Neural progenitor cell (in vitro differentiated cells): Measurements from ENCODE around the gene MGST2. TPM values are rescaled to one million over a fixed set of nuclear protein-coding genes. Genes with fewer than 3 reads are reported as not detected.

Experiments
- DNase-seq: peaks from one replicate; pipeline ENCODE4 v3.0.0-alpha.2; 2016; ENCODE audit warnings: low spot score
- H2AFZ ChIP-seq: fragments of 200-600 bp; sonication (generic); replicated peaks from 2 replicates; pipeline ENCODE4 v1.6.1; 2016; ENCODE audit warnings: antibody characterized with exemption
- H3F3A ChIP-seq: fragments of 200-600 bp; sonication (generic); 2 replicates; pipeline ENCODE4 v1.6.1; 2016; ENCODE audit warnings: antibody characterized with exemption, low read depth
- H3K27ac ChIP-seq: fragments of 200-600 bp; sonication (generic); 2 replicates; pipeline ENCODE4 v1.5.1; 2016; ENCODE audit warnings: mild to moderate bottlenecking
- H3K27me3 ChIP-seq: fragments of 200-600 bp; sonication (generic); 2 replicates; pipeline ENCODE4 v1.6.1; 2016; ENCODE audit warnings: mild to moderate bottlenecking, moderate library complexity
- H3K36me3 ChIP-seq: fragments of 200-600 bp; sonication (generic); 2 replicates; pipeline ENCODE4 v1.5.1; 2016
- H3K4me1 ChIP-seq: fragments of 200-600 bp; sonication (generic); 2 replicates; pipeline ENCODE4 v1.6.1; 2016; ENCODE audit warnings: mixed run types
- H3K4me2 ChIP-seq: fragments of 200-600 bp; sonication (generic); 2 replicates; pipeline ENCODE4 v1.6.1; 2016
- H3K4me3 ChIP-seq: fragments of 200-600 bp; sonication (generic); 2 replicates; pipeline ENCODE4 v1.5.1; 2016
- H3K79me2 ChIP-seq: fragments of 200-600 bp; sonication (generic); 2 replicates; pipeline ENCODE4 v1.6.1; 2016; ENCODE audit warnings: low read depth
- H3K9ac ChIP-seq: fragments of 200-600 bp; sonication (generic); 2 replicates; pipeline ENCODE4 v1.6.1; 2016
- H3K9me3 ChIP-seq: fragments of 200-600 bp; sonication (generic); 2 replicates; pipeline ENCODE4 v1.5.1; 2016; ENCODE audit warnings: low read depth
- H4K20me1 ChIP-seq: fragments of 200-600 bp; sonication (generic); 2 replicates; pipeline ENCODE4 v1.6.1; 2016; ENCODE audit warnings: low read depth
- H3K27ac Mint-ChIP-seq: 3 replicates; pipeline ENCODE4 v1.8.0; 2021; ENCODE audit warnings: mixed read lengths
- H3K27me3 Mint-ChIP-seq: 2 replicates; pipeline ENCODE4 v1.8.0; 2022; ENCODE audit warnings: low read depth, mild to moderate bottlenecking, inconsistent platforms, moderate library complexity, mixed read lengths; ENCODE audit not compliant: insufficient read depth
- H3K36me3 Mint-ChIP-seq: 3 replicates; pipeline ENCODE4 v1.8.0; 2021; ENCODE audit warnings: mixed read lengths
- H3K4me1 Mint-ChIP-seq: 3 replicates; pipeline ENCODE4 v1.8.0; 2021; ENCODE audit warnings: mixed read lengths
- H3K4me3 Mint-ChIP-seq: 3 replicates; pipeline ENCODE4 v1.8.0; 2021; ENCODE audit warnings: mild to moderate bottlenecking, moderate library complexity, mixed read lengths
- H3K9me3 Mint-ChIP-seq: 3 replicates; pipeline ENCODE4 v1.8.0; 2020; ENCODE audit warnings: mixed read lengths
- EZH2 ChIP-seq: fragments of 200-600 bp; sonication (generic); IDR thresholded peaks from 2 replicates; pipeline ENCODE4 v1.6.1; 2017; ENCODE audit warnings: antibody characterized with exemption, mild to moderate bottlenecking, moderate library complexity
- EZH2phosphoT487 ChIP-seq: fragments of 200-600 bp; sonication (generic); IDR thresholded peaks from 2 replicates; pipeline ENCODE4 v1.6.1; 2017; ENCODE audit warnings: antibody characterized with exemption
- total RNA-seq: library from RNA; depleted of rRNA; stranded (reverse); fragments of >200 nt; gene quantifications from 2 replicates; pipeline ENCODE4 v1.2.3, GENCODE V29; 2015; ENCODE audit warnings: low replicate concordance
- TF ChIP-seq, protein P1 (sequence below): fragments of 200-600 bp; sonication (generic); IDR thresholded peaks from 2 replicates; pipeline ENCODE4 v1.5.1; 2017; ENCODE audit warnings: antibody characterized with exemption, mild to moderate bottlenecking

MGST2 gene
- total RNA-seq, 1 donor from 2014 or later: 4.4 TPM

GRCh38 chr4:139734875-139735380 lies 69.3 kb downstream of the MGST2 start:
- H3K27me3 Mint-ChIP-seq: peaks cover 3% of the 10 kb centered on the region
- peaks cover 54% of the 10 kb centered on the region for H3K4me1 Mint-ChIP-seq
- H2AFZ ChIP-seq: peak overlapping the region; percentile 52
- no peaks in the 10 kb centered on the region for H3K9me3 ChIP-seq
- H3K36me3 Mint-ChIP-seq: no peaks in the 10 kb centered on the region
- peak overlapping the region; percentile 43 for H3K4me3 ChIP-seq
- no peaks in the 10 kb centered on the region for H3K27me3 ChIP-seq
- peak; percentile 95 for DNase-seq
- H3K27ac ChIP-seq: peak overlapping the region; percentile 78
- H3K9ac ChIP-seq: no peak overlapping the region
- H3K79me2 ChIP-seq: no peaks in the 10 kb centered on the region
- H3K27ac Mint-ChIP-seq: peak overlapping the region; percentile 99
- TF ChIP-seq EZH2phosphoT487 (no peak), EZH2 (no peak)
- TF ChIP-seq, protein P1, sequence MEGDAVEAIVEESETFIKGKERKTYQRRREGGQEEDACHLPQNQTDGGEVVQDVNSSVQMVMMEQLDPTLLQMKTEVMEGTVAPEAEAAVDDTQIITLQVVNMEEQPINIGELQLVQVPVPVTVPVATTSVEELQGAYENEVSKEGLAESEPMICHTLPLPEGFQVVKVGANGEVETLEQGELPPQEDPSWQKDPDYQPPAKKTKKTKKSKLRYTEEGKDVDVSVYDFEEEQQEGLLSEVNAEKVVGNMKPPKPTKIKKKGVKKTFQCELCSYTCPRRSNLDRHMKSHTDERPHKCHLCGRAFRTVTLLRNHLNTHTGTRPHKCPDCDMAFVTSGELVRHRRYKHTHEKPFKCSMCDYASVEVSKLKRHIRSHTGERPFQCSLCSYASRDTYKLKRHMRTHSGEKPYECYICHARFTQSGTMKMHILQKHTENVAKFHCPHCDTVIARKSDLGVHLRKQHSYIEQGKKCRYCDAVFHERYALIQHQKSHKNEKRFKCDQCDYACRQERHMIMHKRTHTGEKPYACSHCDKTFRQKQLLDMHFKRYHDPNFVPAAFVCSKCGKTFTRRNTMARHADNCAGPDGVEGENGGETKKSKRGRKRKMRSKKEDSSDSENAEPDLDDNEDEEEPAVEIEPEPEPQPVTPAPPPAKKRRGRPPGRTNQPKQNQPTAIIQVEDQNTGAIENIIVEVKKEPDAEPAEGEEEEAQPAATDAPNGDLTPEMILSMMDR: peak; percentile 81
- H3K9me3 Mint-ChIP-seq: peaks cover 2% of the 10 kb centered on the region
- peaks cover 44% of the 10 kb centered on the region for H3F3A ChIP-seq
- H3K4me2 ChIP-seq: peak overlapping the region; percentile 73
- H3K36me3 ChIP-seq: no peaks in the 10 kb centered on the region
- H3K4me1 ChIP-seq: peaks cover 53% of the 10 kb centered on the region
- H4K20me1 ChIP-seq: no peaks in the 10 kb centered on the region
- peak overlapping the region; percentile 65 for H3K4me3 Mint-ChIP-seq

DNA sequence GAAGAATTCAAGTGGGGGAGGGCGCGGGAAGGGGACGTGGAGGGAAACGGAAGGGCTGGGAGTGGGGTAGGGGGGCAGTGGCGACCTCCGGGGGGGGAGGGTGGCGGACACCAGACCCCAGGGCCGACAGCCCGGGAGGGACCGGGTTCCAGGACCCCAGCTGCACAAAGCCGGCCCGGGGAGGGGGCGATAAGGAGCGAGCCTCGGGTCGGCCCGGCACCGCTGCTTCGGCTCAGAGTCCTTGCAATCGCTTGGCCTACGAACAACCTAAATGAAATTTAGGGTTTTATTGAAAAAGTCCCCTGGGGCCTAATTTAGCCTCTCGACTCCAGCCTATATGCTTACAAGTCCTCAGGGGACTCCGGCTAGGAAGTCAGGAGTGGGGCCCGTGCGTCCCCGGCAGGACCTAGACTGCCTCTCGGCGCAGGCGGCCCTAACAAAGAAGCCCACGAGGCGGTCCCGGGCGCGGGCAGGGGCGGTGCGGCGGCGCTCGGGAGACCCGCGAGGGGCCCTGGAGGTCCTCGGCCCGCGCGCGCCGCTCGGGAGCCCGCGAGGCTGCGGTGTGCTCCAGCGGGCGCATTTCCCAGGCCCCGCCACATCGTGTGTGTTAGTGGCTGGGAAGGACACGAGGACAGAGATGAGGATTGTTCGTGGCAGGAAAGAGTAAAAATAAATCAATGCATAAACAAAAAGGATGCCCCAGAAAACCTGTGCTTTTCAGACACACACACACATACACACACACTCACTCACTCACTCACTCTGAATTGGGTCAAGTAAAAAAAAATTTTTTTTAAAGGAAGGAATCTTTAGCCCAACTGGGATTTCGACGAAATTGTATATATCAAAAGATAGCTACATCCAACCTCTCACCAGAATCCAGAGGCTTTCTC lies 70.0 kb downstream of the MGST2 start:
- Histone ChIP-seq H3K9ac (no peak overlapping the region), H3K27me3 (no peaks in the 10 kb centered on the region), H3K27ac (peak overlapping the region; percentile 78), H3K36me3 (no peaks in the 10 kb centered on the region), H4K20me1 (no peaks in the 10 kb centered on the region), H2AFZ (peak overlapping the region; percentile 52), H3K4me2 (peak overlapping the region; percentile 73), H3F3A (peaks cover 44% of the 10 kb centered on the region), H3K9me3 (no peaks in the 10 kb centered on the region), H3K4me3 (peak overlapping the region; percentile 43), H3K4me1 (peaks cover 51% of the 10 kb centered on the region), H3K79me2 (no peaks in the 10 kb centered on the region)
- TF ChIP-seq, protein P1: no peak
- TF ChIP-seq EZH2phosphoT487 (no peak), EZH2 (no peak)
- Mint-ChIP-seq H3K9me3 (peaks cover 2% of the 10 kb centered on the region), H3K4me1 (peaks cover 57% of the 10 kb centered on the region), H3K4me3 (peak overlapping the region; percentile 78), H3K36me3 (no peaks in the 10 kb centered on the region), H3K27me3 (peaks cover 3% of the 10 kb centered on the region), H3K27ac (peak overlapping the region; percentile 99)
- DNase-seq: peak; percentile 78

- H3K36me3 Mint-ChIP-seq: no peaks in the 10 kb centered on the region
- H3K79me2 ChIP-seq: no peaks in the 10 kb centered on the region
- peak; percentile 43 for DNase-seq
- no peaks in the 10 kb centered on the region for H3K27me3 ChIP-seq
- H3K4me3 Mint-ChIP-seq: peak overlapping the region; percentile 78
- peaks cover 3% of the 10 kb centered on the region for H3K27me3 Mint-ChIP-seq
- peaks cover 51% of the 10 kb centered on the region for H3K4me1 ChIP-seq
- no peaks in the 10 kb centered on the region for H3K36me3 ChIP-seq
- H3F3A ChIP-seq: peaks cover 44% of the 10 kb centered on the region
- no peak overlapping the region for H3K9ac ChIP-seq
- no peaks in the 10 kb centered on the region for H3K9me3 ChIP-seq
- H3K9me3 Mint-ChIP-seq: peaks cover 2% of the 10 kb centered on the region
- peaks cover 63% of the 10 kb centered on the region for H3K4me1 Mint-ChIP-seq
- H3K27ac Mint-ChIP-seq: peak overlapping the region; percentile 96
- peak overlapping the region; percentile 73 for H3K4me2 ChIP-seq
- H3K27ac ChIP-seq: no peak overlapping the region
- TF ChIP-seq EZH2phosphoT487: no peak
- TF ChIP-seq, protein P1: no peak
- no peak for TF ChIP-seq EZH2
- no peak overlapping the region for H3K4me3 ChIP-seq
- no peaks in the 10 kb centered on the region for H4K20me1 ChIP-seq
- no peak overlapping the region for H2AFZ ChIP-seq
Measured at GRCh38 chr4:139736274-139736660, 70.6 kb downstream of the MGST2 start.
